ENCODE results near the gene TSPOAP1. TPM values are rescaled to one million over a fixed set of nuclear protein-coding genes. Genes with fewer than 3 reads are reported as not detected.

The TSPOAP1 gene
- total RNA-seq, 1 experiment from 2014 or later: not detected

- TF ChIP-seq, protein P1, sequence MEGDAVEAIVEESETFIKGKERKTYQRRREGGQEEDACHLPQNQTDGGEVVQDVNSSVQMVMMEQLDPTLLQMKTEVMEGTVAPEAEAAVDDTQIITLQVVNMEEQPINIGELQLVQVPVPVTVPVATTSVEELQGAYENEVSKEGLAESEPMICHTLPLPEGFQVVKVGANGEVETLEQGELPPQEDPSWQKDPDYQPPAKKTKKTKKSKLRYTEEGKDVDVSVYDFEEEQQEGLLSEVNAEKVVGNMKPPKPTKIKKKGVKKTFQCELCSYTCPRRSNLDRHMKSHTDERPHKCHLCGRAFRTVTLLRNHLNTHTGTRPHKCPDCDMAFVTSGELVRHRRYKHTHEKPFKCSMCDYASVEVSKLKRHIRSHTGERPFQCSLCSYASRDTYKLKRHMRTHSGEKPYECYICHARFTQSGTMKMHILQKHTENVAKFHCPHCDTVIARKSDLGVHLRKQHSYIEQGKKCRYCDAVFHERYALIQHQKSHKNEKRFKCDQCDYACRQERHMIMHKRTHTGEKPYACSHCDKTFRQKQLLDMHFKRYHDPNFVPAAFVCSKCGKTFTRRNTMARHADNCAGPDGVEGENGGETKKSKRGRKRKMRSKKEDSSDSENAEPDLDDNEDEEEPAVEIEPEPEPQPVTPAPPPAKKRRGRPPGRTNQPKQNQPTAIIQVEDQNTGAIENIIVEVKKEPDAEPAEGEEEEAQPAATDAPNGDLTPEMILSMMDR (IDR thresholded peaks at IDR 0.05; ENCODE audit: unreplicated experiment): no peak
- H3K27me3 Mint-ChIP-seq (ENCODE audit: insufficient read depth, unreplicated experiment): peaks cover 38% of the 10 kb centered on the region
- no TSS peak for BruUV-seq (replicated peaks)
- no peak for DNase-seq (ENCODE audit: unreplicated experiment)
- ChIA-PET CTCF (interaction anchor here (0.5 to 1.6 kb wide), 4 partner anchors 11 to 177 kb away, joined by 3 to 5 read pairs (median 4); no protein-coding TSS in a partner anchor), POLR2A (no interaction called here)
- no peak overlapping the region for H3K4me3 Mint-ChIP-seq (ENCODE audit: unreplicated experiment)
- no peak overlapping the region for H3K27ac Mint-ChIP-seq (ENCODE audit: low read depth, unreplicated experiment)
- intact Hi-C loops (cut with micrococcal nuclease): no loop called here
- H3K36me3 Mint-ChIP-seq (ENCODE audit: insufficient read depth, unreplicated experiment): no peaks in the 10 kb centered on the region
- no peaks in the 10 kb centered on the region for H3K4me1 Mint-ChIP-seq (ENCODE audit: insufficient read depth, unreplicated experiment)
- no peaks in the 10 kb centered on the region for H3K9me3 Mint-ChIP-seq (ENCODE audit: unreplicated experiment)
Measured at GRCh38 chr17:58305626-58306025, 23.0 kb downstream of the TSPOAP1 start.

DNA sequence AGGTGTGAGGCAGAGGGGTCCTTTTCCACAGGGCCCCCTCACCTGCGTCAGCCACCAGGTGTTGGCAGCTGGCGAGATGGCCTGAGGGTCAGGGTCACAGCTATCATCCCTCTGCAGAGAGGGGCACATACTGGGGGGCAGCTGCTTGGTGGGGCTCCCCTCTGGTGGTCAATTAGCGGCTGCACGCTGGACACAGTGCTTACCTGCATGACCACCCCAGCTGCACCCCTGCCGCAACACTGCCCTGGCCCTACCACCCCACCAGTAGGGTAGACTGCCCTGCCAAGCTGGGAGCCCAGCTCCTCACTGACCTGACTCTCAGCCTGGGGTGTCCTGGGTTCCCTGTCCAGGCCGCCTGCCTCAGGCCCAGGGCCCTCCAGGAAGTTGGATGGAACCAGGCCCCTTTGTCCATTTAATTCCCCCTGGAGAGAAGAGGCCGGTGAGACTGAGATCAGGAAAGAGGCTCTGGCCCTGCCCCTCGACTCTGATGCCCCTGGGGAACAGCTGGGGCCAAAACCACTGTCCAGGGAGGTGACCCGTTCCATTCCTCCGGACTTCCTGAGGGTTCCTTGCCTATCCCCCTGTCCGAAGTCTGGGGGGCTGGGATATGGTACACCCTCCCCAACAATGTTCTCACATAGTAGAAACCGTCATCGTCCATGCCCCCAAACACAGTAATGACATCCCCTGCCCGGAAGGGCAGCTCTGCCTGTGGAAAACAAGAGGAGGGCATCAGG lies 23.7 kb downstream of the TSPOAP1 start:
- POLR2A ChIA-PET: no interaction called here
- peaks cover 45% of the 10 kb centered on the region for H3K27me3 Mint-ChIP-seq (ENCODE audit: insufficient read depth, unreplicated experiment)
- CTCF ChIA-PET: interaction anchor here (1.2 to 2.4 kb wide), 5 partner anchors 12 to 162 kb away, joined by 3 to 20 read pairs (median 4); no protein-coding TSS in a partner anchor
- H3K36me3 Mint-ChIP-seq (ENCODE audit: insufficient read depth, unreplicated experiment): no peaks in the 10 kb centered on the region
- no peak for DNase-seq (ENCODE audit: unreplicated experiment)
- TF ChIP-seq, protein P1 (IDR thresholded peaks at IDR 0.05; ENCODE audit: unreplicated experiment): no peak
- H3K4me1 Mint-ChIP-seq (ENCODE audit: insufficient read depth, unreplicated experiment): no peaks in the 10 kb centered on the region
- intact Hi-C loops (cut with micrococcal nuclease): loop anchor here (1.0 kb wide), 1 partner anchor 142 kb away; no protein-coding TSS in a partner anchor
- H3K9me3 Mint-ChIP-seq (ENCODE audit: unreplicated experiment): no peaks in the 10 kb centered on the region
- no peak overlapping the region for H3K27ac Mint-ChIP-seq (ENCODE audit: low read depth, unreplicated experiment)
- H3K4me3 Mint-ChIP-seq (ENCODE audit: unreplicated experiment): no peak overlapping the region
- BruUV-seq (replicated peaks): no TSS peak

DNA sequence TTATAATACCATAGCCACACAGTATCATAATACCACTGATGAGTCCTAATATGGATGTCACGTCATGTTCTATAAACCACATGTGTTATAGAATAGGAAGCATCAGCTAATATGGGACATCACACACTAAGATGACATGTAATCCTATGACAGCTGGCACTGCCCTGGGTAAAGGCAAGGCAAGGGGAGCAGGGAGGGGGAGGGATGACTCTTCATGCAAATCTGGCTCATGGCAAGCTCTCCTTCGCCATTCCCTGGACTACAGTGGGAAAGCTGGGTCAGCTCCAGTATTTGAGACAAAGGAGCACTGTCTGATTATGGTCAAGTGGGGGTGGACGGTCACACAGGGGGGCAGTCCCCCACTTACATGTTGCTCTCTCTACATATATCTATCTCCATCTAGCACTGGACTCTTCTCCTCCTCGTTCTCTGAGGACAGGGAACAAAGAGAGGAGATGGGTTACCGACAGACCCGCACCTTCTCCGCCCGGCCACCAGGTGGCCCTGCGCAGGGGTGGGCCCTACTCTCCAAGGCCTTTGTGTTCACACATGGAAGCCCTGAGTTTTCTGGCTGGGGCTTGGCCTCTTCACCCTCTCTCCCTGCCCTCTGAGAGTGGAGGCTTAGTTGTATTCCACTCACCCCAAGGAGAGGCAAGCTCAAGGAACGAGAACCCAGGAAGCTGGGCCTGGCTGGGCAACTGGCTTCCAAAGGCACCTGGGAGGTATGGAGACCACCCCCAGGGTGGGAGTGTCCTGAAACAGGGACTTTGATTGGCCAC lies 24.4 kb downstream of the TSPOAP1 start:
- POLR2A ChIA-PET: no interaction called here

More for the DNA sequence above, 24.4 kb downstream of the TSPOAP1 start:
- no TSS peak for BruUV-seq (replicated peaks)
- CTCF ChIA-PET: interaction anchor here (1.2 to 2.4 kb wide), 5 partner anchors 13 to 163 kb away, joined by 3 to 20 read pairs (median 4); no protein-coding TSS in a partner anchor
- peak; percentile 58 for DNase-seq (ENCODE audit: unreplicated experiment)
- Mint-ChIP-seq H3K27ac (ENCODE audit: low read depth, unreplicated experiment) (no peak overlapping the region), H3K9me3 (ENCODE audit: unreplicated experiment) (no peaks in the 10 kb centered on the region), H3K36me3 (ENCODE audit: insufficient read depth, unreplicated experiment) (no peaks in the 10 kb centered on the region), H3K27me3 (ENCODE audit: insufficient read depth, unreplicated experiment) (peaks cover 53% of the 10 kb centered on the region), H3K4me3 (ENCODE audit: unreplicated experiment) (no peak overlapping the region), H3K4me1 (ENCODE audit: insufficient read depth, unreplicated experiment) (no peaks in the 10 kb centered on the region)
- intact Hi-C loops (cut with micrococcal nuclease): loop anchor here (1.0 kb wide), 1 partner anchor 143 kb away; no protein-coding TSS in a partner anchor
- TF ChIP-seq, protein P1 (IDR thresholded peaks at IDR 0.05; ENCODE audit: unreplicated experiment): peak; percentile 53
